DOHH2 (cell line): ENCODE measurements around the gene EMX1.

Source experiments
- H3F3A ChIP-seq: fragments of 200-600 bp; sonication (generic), shearing (Covaris generic); 2 replicates; pipeline ENCODE4 v1.6.0; 2016; ENCODE audit warnings: antibody characterized with exemption, mild to moderate bottlenecking; ENCODE audit not compliant: control insufficient read depth, insufficient read depth
- H3K27ac ChIP-seq: fragments of 200-600 bp; sonication (generic); 2 replicates; pipeline ENCODE4 v1.5.1; 2014; ENCODE audit warnings: low read depth, mild to moderate bottlenecking, low read length, moderate library complexity
- H3K27me3 ChIP-seq: fragments of 200-600 bp; sonication (generic); 2 replicates; pipeline ENCODE4 v1.6.1; 2014; ENCODE audit warnings: mild to moderate bottlenecking, low read length, mixed read lengths; ENCODE audit not compliant: control insufficient read depth
- H3K36me3 ChIP-seq: fragments of 200-600 bp; sonication (generic); 2 replicates; pipeline ENCODE4 v1.6.1; 2014; ENCODE audit warnings: mild to moderate bottlenecking, low read length, moderate library complexity, mixed read lengths; ENCODE audit not compliant: control insufficient read depth
- H3K4me1 ChIP-seq: fragments of 200-600 bp; sonication (generic); 2 replicates; pipeline ENCODE4 v1.6.1; 2014; ENCODE audit warnings: mild to moderate bottlenecking, low read length, mixed read lengths; ENCODE audit not compliant: control insufficient read depth
- H3K4me2 ChIP-seq: fragments of 200-600 bp; sonication (generic); 2 replicates; pipeline ENCODE4 v1.6.0; 2014; ENCODE audit warnings: mild to moderate bottlenecking, low read length, moderate library complexity
- H3K4me3 ChIP-seq: fragments of 200-600 bp; sonication (generic); 2 replicates; pipeline ENCODE4 v1.5.1; 2014; ENCODE audit warnings: mild to moderate bottlenecking, low read length, mixed read lengths
- H3K79me2 ChIP-seq: fragments of 200-600 bp; sonication (generic); 2 replicates; pipeline ENCODE4 v1.6.1; 2014; ENCODE audit warnings: mild to moderate bottlenecking, low read length, mixed read lengths; ENCODE audit not compliant: control insufficient read depth
- H3K9me2 ChIP-seq: fragments of 200-600 bp; sonication (generic); replicated peaks from 2 replicates; pipeline ENCODE4 v1.6.1; 2014; ENCODE audit warnings: mild to moderate bottlenecking, low read length, mixed read lengths; ENCODE audit not compliant: control insufficient read depth
- H3K9me3 ChIP-seq: fragments of 200-600 bp; sonication (generic); 2 replicates; pipeline ENCODE4 v1.6.1; 2014; ENCODE audit warnings: antibody characterized with exemption, low read length, mixed read lengths; ENCODE audit not compliant: control insufficient read depth, insufficient read depth
- H4K20me1 ChIP-seq: fragments of 200-600 bp; sonication (generic); 2 replicates; pipeline ENCODE4 v1.6.0; 2014; ENCODE audit warnings: low read depth, mild to moderate bottlenecking, antibody characterized with exemption, low read length, moderate library complexity; ENCODE audit not compliant: control insufficient read depth, insufficient read depth
- CTCF ChIP-seq: fragments of 200-600 bp; sonication (generic); IDR thresholded peaks from one replicate; pipeline ENCODE4 v1.5.1; 2014; ENCODE audit warnings: antibody characterized with exemption, mild to moderate bottlenecking, low read depth, low read length; ENCODE audit not compliant: poor library complexity, severe bottlenecking
- EZH2phosphoT487 ChIP-seq: fragments of 200-600 bp; sonication (generic); IDR thresholded peaks from 2 replicates; pipeline ENCODE4 v1.6.1; 2017; ENCODE audit warnings: borderline replicate concordance, mild to moderate bottlenecking, antibody characterized with exemption, low read length, moderate library complexity, mixed read lengths

Gene EMX1

GRCh38 chr2:72945450-72946019 is 28.2 kb downstream of the EMX1 start:
- Histone ChIP-seq H3K4me2 (no peak overlapping the region), H4K20me1 (no peaks in the 10 kb centered on the region), H3K27me3 (no peaks in the 10 kb centered on the region), H3K4me3 (no peak overlapping the region), H3K9me2 (no peaks in the 10 kb centered on the region), H3K4me1 (no peaks in the 10 kb centered on the region), H3K79me2 (no peaks in the 10 kb centered on the region), H3K27ac (no peak overlapping the region), H3F3A (no peaks in the 10 kb centered on the region), H3K9me3 (no peaks in the 10 kb centered on the region), H3K36me3 (no peaks in the 10 kb centered on the region)
- no peak for TF ChIP-seq CTCF
- no peak for TF ChIP-seq EZH2phosphoT487

GRCh38 chr2:72946466-72946865 is 29.1 kb downstream of the EMX1 start:
- TF ChIP-seq CTCF (no peak), EZH2phosphoT487 (no peak)
- H3K36me3 ChIP-seq, result no peaks in the 10 kb centered on the region
- H3F3A ChIP-seq, result no peaks in the 10 kb centered on the region
- H3K9me3 ChIP-seq, result no peaks in the 10 kb centered on the region
- no peak overlapping the region for H3K4me3 ChIP-seq
- no peak overlapping the region for H3K4me2 ChIP-seq
- no peaks in the 10 kb centered on the region for H3K9me2 ChIP-seq
- no peaks in the 10 kb centered on the region for H3K4me1 ChIP-seq
- H3K27me3 ChIP-seq, result no peaks in the 10 kb centered on the region
- H4K20me1 ChIP-seq, result no peaks in the 10 kb centered on the region
- H3K79me2 ChIP-seq, result no peaks in the 10 kb centered on the region
- H3K27ac ChIP-seq, result no peak overlapping the region

- no peaks in the 10 kb centered on the region for H4K20me1 ChIP-seq
- no peaks in the 10 kb centered on the region for H3K36me3 ChIP-seq
- H3K4me1 ChIP-seq, result no peaks in the 10 kb centered on the region
- no peaks in the 10 kb centered on the region for H3K79me2 ChIP-seq
- no peaks in the 10 kb centered on the region for H3K9me3 ChIP-seq
- no peak overlapping the region for H3K4me3 ChIP-seq
- no peak overlapping the region for H3K27ac ChIP-seq
- no peaks in the 10 kb centered on the region for H3K27me3 ChIP-seq
- H3K4me2 ChIP-seq, result no peak overlapping the region
- no peaks in the 10 kb centered on the region for H3F3A ChIP-seq
- H3K9me2 ChIP-seq, result no peaks in the 10 kb centered on the region
- TF ChIP-seq EZH2phosphoT487 (no peak), CTCF (no peak)
Observed at GRCh38 chr2:72947952-72948830, 30.9 kb downstream of the EMX1 start.
